ENCODE results near the gene CLIP1.

Gene CLIP1

DNA sequence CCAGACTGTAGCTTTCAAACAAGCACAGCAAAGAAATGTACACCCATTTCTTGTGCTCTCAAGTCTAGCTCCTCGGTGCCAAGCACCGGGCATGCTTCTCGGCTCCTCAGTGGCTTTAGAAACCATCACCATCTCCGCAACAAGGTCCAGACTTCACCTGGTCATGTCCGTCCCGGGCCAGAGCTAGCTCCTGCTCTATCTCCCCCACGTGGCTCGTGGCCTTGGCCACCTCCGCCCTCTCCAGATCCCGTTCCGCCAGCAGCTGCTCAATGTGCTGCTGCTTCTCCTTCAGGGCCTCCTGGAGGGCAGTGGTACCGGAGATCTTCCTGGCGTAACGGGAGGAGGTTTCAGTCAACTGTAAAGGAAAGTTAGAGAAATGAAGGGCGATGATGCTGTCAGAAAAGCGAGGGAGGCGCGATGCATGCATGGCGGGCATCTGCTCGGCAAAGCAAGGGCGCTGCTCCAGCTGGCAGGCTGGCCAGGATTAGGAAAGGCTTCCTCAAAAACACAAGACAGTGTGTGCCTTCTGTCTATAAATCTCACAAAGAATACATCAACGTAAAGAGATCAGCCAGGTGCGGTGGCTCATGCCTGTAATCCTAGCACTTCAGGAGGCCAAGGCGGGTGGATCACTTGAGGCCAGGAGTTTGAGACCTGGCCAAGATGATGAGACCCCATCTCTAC lies 67.4 kb downstream of the CLIP1 start:
- DNase-seq = no peak

DNA sequence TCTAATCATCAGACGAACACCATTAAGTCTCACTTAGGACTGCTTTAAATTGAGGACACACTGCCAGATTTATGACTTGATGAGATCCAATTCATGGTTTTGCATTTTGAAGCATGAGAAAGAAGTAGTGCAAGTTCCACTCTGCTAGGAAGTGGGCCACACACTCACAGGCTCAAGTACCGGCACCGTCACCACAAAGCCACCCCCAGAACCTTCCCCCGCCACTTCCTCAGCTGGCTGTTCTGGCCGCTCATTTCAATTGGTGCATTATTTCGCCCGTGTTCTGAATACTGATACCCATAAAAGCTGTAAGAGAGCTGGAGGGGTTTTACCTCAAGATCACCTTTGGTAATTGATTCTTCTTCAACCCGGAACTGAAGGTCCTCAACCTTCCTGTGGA lies 70.1 kb downstream of the CLIP1 start:
- no peak for DNase-seq

DNA sequence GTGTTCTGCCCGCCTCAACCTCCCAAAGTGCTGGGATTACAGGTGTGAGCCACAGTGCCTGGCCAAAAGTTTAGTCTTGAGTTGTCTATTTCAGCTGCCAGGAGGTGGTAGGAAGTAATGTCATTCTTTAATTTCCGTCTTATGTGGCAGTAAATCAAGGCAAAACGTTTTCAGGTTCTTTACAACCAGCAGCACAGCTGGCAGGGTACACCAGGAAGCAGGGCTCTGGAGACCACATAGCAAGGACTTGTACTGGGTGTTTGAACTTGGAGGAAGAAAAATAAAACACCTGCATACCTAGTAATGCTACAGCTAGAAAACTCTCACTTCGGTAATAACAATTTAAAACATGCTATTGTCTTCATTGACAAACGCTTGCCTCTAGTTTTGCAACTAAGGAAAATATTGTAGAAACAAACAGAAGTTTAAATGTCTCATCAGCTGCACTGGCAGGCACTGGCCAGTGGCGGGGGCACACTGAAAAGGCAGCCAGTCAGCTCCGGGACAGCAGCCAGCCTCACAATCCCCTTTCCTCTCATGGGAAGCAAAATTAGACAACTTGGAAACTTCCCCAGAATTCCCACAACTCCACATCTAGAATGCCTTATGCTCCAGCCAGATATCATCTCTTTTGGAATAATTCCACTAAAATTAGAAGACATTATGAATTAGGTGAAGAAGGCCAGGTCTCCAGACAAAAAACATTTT lies 72.2 kb downstream of the CLIP1 start:
- DNase-seq = no peak

DNA sequence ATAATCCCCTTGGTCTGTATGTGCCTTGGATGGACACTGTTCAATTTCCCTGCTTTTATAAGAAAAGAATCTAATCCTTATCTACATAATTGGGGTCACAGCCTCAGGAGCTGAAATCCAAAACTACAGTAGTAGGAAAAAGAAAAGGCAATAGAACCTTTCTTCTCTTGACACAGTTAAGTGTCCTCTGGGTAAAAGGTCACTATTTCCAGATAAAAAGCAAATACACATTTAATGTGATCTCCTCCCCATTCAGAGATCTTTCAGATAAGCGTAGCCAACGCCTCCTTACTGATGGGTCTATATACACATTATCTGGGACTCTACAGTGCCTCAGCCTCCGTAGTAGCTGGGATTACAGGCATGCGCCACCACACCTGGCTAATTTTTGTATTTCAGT lies 73.4 kb downstream of the CLIP1 start:
- peak; percentile 74 for DNase-seq

DNA sequence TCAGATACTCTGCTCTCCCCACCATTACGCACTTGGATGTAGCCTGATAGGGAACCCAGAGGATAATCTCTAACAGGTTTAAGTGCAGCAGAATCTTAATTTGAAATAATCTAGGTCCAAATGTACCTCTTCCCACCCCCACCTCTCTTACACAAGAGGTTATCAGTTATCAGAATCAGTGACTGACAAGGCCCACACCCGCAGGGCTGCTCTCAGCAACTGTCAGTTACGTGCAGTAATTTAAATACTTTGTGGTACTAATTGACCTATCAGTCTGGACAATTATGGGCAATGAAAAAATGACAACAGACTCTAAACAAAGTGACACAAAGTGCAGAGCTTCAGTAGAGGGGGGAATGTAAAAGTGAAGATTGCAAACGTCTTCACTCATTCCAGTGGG lies 74.0 kb downstream of the CLIP1 start:
- peak; percentile 33 for DNase-seq

DNA sequence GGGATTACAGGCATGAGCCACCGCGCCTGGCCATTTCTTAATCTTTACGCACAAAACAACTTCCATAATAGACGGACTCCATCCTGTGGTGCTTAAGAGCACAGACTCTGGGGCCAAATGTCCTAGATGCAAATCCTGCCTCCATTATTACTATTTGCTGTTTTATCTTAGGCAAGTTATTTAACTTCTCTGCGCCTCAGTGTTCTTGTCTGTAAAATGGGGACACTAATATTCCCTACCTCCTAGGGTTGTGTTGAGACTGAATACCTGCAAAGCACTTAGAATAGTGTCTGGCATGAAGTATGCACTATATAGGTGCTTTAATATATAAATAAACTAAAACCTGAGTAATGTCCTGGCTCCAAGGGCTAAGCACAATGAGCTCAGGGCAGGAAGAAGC lies 76.4 kb downstream of the CLIP1 start:
- DNase-seq = no peak

DNA sequence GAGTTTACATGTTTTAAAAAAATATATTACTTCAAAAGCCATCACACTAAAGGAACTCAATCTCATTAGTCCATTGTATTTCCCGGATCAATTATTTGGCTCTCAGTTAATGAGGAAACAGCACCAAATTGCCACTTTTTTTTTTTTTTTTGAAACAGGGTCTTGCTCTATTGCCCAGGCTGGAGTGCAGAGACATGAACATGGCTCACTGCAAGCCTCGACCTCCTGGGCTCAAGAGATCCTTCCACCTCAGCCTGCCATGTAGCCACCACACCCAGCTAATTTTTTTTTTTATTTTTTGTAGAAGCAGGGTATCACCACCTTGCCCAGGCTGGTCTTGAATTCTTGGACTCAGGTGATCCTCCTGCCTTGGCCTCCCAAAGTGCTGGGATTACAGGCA lies 77.4 kb downstream of the CLIP1 start:
- DNase-seq = no peak

DNA sequence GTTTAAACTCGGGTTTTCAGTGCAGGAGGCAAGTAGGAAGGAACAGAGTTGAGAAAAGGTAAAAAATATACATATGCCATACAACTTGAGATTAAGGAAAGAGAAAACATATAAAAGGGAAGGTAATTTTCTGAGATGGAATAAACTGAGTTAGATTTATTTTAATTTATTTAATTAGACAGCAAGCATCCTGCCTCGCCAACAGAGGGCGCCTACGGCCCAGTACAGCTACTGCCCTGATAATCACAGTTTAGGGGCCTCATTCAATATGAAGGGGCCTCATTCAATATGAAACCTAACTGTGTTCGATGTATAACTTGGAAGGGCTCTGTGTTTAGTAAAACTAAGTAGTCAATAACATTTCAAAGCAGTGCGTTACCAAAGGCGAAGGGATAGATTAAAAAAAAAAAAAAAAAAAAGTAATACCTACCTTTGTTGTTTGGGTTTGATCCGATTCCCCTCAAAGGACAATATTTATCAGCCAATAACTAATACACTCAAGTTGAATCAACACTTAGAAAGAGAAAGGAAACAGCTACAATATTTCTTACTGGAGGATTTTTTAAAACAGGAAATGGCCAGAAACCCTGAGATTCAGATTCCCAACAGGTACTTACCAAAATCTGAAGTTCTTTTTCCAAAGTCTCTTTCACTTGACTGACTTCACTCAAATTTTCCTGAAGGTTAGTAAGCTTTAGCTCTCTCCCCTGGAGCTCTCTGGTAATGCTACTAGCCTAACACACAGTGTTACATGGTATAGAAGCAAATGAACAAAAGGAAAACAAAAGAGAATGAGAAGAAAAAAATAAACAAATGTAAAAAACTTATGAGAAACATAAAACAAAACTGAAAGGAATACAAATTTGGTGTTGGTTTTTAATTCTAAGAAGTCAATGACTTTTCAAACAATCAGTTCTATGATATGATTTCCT lies 86.2 kb downstream of the CLIP1 start:
- DNase-seq = peak; percentile 33

DNA sequence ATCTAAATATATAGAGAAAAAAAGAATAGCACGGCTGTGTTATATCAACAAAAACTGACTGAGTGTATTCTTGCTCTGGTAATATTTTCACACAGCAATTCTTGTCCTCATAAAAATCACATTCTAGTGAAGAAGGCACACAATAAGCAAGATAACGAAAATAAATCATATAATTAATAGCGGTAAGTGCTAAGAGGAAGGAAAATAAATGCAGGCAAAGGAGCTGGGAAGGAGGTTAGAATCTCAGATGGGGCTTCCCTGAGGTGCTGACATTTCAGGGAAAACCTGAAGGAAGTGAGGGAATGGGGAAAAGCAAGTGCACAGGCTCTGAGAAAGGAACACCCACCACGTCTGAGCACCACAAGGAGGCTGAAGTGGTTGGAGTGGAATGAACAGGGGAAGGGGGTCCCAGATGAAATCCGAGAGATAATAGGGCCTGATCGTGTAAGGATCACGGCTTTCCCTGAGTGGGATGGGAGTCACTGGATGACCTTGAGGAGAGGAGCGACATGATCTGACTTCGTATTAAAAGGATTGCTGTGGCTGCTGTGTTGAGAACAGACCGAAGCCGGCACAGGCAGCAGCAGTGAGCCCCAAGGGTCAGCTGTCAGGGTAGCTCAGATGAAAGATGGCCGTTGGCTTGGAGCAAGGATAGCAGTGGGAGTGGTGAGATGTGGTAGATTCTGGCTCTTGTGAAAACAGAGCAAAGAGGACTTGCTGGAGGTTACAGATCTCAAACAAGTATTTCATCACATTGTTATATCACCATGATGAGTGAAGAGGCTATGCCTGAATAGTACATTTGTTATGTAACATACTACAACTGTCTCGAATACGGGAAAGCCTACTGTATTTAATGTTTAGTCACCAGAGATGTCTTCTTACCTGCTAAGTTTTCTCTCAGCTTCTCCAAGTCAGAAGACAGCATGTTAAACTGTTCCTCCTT lies 89.1 kb downstream of the CLIP1 start:
- DNase-seq = no peak

DNA sequence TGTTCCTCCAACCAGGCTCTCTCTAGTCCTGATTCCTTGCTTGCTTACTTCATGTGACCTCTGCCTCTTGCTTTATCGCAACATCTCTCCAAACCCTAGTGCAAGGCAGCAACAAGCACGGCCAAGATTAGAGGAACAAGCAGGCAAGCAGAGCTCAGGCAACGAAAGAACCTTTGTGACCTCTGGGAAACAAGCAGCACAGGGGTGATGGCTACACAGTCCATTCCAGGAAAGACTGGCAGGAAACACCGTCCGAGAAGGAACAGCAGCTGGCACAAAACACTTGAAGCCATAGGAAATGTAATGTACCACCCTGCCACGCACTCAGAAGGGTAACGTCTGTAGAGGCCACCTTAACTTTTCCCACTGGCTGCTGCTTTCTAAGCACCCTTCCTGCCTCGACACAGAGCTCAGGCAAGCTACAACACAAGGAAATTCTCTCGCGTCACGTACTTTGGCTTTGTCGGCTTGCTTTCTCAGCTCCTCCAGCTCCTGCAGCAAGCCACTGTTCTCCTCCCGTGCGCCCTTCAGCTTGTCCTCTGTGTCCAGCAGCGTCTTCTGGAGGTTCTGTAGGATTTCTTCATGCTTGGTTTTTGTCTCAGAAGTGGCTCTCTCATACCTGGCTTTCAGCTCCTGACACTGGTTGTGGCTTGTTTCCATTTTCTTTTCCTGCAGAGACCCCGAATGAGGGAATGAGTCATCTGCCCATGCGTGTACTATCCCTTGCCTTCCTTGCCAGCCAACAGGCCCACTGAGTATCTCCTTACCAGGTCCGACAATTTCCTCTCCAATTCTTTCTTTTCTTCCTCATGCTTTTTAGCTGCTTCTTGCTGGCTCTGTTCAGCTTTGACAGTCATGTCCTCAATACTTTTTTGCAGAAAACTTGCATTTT lies 94.7 kb downstream of the CLIP1 start:
- DNase-seq = no peak

DNA sequence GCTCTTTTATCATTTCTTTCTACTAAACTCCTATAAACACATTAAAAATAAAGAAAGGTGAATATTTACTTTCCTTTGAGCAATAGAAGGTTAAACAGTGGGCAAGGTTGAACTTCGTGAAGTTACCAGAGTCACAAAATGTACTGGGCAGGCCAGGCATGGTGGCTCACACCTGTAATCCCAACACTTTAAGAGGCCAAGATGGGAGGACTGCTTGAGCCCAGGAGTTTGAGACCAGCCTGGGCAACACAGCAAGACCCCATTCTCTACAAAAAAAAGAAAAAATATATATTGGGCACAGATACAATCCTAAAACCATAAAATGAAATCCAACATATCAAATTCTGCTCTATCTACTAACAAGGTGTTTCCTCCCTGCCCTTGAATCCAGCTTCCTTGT lies 95.5 kb downstream of the CLIP1 start:
- no peak for DNase-seq

DNA sequence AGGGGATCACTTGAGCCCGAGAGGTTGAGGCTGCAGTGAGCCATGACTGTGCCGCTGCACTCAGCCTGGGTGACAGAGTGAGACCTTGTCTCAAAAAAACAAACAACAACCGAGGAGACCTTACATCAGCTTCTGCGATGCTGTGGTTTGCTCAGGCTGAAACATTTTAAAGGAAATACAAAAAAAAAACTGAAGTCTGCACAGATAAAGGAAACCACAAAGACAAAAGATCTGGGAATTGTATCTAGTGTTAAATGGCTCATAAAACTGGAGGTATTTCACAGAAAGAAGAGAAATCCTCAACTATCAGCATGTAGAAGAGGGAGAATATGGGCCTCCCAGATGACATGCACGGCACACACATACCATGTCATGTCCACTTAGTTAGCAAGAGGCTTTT lies 95.9 kb downstream of the CLIP1 start:
- no peak for DNase-seq

DNA sequence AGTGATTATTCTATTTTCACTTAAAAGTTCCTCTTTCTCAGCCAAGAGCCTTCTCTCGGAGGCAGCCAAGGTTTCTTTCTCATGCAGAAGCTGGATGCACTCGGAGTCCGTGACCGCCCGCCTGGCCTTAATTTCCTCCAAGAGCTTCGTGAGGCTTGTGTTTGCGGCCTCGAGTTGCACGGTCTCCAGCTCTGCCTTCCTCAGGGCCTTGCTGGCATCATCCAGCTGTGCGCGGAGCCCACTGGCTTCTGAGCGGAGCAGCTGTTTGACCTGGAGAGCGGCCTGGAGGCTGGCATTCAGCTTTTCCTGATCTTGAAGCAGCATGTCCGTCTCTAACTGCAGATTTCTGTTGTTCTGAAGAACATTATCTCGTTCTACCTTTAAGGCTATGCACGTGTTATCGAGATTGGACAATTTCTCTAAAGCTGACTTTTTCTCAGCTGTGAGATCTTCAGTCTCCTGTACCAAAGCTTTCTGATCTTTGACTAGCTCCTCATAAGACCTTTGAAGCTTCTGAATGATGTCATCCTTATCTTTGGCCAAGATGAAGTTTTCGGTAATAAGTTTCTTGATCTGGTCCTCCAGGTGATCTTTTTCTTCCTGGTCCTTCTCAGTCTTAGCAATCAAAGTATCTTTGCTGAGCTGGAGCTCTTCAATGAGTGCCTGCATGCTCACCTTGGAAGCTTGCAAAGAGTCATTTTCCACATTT lies 99.0 kb downstream of the CLIP1 start:
- DNase-seq = no peak

DNA sequence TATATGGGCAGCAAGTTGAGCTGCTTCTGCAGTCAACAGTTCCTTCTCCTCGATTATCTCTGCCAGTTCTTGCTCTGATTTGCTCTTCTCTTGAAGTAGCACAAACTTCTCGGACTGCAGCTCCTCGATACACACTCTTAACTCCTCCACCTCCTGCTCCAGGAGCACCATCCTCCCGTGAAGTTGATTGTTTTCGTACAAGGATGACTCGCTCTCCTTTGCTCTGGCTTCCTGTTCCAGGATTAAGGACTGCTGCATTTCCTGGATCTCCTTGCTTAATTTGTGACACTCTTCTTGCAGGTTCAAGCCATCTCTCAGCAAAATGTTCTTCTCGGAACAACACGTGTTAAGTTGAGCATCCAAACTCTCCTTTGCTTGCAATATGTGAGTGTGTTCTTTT lies 100.0 kb downstream of the CLIP1 start:
- no peak for DNase-seq

DNA sequence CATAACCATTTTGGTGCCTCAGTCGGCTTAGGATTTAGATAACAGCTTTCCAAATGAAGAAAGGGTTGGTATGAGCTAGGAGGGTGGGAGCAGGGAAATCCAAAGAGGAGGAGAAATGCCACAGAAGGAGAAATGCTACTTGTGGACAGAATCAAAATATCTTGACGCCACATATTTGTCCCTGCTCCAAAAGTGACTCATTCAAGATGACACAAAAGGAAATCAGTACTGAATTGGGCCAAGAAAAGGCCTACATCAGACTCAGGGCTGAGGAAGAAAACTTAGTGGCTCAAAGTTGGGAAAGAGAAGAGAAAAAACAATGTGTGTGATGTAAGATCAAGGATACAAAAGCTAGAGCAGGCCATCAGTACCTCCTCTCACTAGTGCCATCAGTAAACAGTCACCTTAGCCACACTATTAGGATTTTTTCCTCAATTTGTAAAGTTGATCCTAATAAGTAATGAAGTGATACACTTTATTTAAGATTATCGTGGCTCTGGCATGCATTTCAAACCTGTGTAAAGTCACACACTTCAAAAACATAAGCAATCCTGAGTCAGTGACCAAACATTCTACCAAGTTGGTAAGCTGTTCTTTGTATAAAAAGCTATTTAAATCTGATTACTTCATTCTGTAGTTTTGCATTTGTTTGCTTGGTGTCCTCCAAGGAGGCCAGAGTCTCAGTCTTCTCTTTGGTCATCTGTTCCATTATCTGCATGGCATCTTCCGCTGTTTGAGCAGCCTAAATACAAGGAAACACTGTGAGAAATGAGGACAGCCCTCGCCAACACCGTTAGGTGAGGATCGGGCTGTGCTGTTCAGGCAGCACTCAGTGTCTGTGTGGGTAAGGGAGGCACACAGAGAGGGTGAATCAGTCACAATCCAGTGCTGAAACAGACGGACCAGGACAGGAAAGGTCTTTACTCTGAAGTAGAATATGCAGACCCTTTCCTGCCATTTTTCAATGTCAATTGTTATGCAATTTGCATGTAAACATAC lies 103.6 kb downstream of the CLIP1 start:
- DNase-seq = no peak

DNA sequence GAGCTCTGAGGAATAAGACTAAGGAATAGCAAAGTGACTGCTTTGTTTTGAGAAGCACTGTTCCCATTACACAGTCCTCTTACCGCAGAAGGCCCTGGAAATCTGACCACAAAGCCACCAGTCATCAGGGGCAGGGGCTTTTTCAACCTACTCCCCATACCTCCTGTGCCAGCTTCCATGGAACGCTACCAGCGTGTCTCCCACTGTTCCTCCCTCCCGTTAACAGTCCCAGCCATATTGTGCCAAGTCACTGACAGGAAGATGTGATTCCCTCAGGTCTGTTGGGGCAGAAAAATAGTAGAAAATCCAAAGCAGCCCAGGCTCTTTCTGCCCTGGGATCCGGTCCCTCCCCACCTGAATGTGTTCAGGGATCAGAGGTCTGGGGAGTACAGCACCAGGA lies 109.5 kb downstream of the CLIP1 start:
- DNase-seq = no peak

DNA sequence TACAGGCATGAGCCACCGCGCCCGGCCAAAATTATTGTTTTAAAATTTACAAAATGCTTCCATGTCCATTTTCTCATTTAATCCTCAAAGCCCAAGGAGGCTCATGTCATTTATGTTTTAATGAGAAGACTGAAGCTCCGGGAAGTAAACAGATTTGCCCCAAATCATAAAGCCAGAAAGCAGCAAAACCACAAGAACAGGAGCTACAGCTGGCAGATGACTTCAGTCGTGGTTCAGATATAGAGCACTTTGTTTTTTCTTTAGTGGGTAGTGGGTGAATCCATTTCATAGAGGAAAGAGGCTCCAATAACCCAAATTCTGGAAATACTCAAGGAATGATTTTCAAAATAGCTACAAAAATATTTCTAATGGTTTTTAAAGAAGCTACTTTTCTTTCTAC lies 110.8 kb downstream of the CLIP1 start:
- no peak for DNase-seq

DNA sequence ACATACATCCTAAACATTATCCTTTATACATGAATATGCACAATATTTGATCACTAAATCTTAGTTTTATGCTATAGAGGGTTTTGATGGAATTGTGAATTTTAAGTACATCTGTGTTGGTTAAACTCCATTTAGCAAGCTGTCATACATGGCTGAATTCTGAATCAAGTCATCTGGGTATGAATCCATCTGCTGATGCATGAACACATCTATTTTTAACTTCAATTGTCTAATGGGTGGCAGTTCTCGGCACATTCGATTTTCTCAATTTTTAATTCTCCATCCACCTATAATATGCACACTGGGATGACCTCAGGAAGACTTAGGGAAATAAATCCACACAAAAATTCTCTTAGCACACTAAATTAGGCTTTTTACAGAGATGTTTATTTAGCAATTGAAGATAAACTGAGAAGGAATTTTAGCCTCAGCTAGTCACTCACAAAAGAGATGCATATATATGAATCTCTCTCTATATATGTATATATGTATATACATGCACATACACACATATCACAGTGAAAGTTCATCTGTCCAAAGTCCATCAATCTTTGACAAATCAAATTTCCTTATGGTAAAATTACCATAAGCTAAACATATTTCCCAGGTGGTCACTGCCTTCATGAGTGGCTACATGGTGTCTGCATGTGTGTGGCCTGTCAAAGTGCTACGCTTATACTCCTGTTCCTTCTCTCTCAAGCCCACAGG lies 111.7 kb downstream of the CLIP1 start:
- DNase-seq = no peak

DNA sequence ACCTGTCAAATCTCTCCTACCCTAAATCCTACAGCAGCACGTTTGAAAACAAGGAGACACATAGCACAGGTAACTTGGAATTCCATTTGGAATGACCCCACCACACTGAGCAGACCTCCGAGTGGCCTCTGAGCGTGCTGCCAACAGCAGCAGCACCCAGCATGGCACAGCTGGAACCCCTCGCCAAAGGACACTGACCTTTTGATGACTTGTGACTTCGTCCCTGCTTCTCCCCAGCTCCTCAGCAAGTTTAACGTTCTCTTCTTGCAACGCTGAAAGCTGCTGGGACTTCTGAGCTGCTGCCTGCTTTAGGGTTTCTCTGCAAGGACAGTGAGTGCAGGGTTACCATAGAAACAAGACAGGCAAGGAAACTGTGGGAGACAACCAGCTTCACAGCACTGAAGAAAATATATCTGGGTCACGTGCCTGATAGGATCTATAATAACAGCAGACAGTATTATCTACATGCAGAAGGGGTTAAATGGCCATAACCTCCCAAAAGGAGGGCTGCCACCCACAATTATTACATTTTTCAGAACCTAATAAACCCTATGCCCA lies 112.8 kb downstream of the CLIP1 start:
- no peak for DNase-seq
